Dermis blood vessel endothelial cell (primary cell): ENCODE results near the gene TMTC2. TPM values are rescaled to one million over a fixed set of nuclear protein-coding genes. Genes with fewer than 3 reads are reported as not detected.
A peak's percentile ranks its signal among the peaks of the same experiment; 100 is the strongest.

Source experiments
- DNase-seq: peaks from one replicate; pipeline ENCODE4 v3.0.0; 2010
- total RNA-seq: library from RNA; depleted of rRNA; stranded (reverse); fragments of >200 nt; gene quantifications from 2 replicates; pipeline ENCODE4 v1.2.3, GENCODE V29; 2014

The TMTC2 gene
- 13.0 and 17.9 TPM in 2 replicates for total RNA-seq

DNA sequence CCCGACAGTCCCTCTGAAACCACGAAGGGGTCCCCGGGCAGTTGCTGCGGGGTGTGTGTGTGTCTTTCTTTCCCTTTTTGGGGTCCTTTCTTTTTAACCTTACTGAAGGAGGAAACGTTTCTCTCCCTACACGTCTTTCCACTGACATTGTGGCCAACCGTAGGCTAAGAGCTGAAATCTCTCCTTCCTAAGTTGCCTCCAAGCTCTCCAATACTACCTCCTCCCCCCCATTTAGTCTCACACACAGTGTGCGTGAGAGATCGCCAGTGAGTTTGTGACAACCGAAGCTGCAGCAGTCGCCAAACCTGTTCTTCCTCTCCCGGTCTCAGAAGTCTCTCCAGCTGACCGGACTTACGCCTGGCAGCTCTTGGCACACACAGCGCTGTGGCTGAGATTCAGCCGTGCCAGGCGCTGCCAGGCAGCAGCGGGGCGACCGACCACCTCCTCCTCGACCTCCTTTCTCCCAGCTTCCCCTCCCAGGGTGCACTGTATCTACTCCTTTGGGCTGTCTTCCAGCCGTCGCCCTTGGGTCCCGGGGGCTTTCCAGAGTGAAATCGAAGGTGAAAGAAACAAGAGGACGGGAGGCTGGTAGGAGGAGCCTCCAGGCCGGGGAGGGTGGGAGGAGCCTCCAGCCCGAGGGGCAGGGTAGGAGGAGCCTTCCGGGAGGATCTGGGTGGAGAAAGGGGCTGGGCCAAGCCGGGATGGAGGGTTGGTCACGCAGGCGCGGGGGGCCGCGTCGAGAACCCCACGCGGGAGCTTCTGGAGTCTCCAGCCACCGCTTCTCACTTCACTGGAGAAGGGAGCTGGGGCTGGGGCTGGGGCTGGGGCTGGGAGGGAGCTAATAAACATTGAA lies at the start of gene TMTC2:
TSS of gene TMTC2 (plus strand) at position 739 of the 853 bp plus-strand sequence.
- DNase-seq: peak; percentile 90

- no peak for DNase-seq
Observed at GRCh38 chr12:82638324-82638723, 48.4 kb upstream of the TMTC2 start.

GRCh38 chr12:82644896-82645295 lies 41.8 kb upstream of the TMTC2 start:
- no peak for DNase-seq

DNA sequence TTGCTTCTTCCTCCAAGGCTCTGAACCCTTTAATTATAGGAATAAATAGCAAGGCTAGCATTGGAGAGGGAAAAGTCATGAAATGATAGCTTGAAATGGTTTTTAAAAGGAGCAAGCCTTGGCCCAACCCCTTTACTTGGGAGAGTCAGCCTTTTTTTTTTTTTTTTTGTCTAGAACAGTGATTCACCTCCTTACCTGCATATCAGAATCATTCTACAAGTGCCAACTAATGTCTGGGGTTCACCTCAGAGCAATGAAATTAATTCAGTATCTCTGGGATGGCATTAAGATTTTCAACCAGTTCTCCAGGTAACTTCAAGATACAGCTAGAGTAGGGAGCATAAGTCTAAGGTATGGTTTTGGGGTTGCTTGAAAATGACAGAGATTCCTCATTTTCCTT lies 41.3 kb upstream of the TMTC2 start:
- no peak for DNase-seq

GRCh38 chr12:82647853-82648252 lies 38.9 kb upstream of the TMTC2 start:
- DNase-seq: no peak

DNA sequence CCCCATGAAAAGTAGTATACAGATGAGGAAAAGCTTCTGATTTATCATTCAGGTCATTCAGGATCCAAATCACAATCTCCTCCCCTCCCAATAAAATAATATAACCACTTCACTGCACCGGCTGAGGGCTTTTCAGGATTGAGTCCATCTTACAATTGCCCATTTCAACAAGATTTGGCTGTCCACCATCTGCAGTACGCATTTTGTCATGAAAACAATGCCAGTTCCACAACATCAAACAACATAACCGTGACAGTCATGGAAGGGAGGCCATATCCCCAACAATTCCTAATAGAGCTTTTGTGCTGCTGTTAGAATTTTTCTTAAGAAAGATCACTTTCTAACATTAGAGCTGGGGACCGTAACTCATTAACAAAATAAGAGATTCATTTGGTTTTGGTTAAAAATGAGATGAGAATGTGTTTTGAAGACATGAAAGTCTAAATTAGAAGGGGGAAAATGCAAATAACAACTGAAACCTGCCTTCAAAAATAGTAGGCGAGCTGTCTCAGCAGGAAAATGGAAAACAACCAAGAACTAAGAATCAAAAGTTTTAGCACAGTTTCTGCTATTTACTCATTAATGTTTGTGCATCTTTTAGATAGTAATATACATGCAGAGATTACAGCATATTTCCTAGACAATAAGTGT lies 38.3 kb upstream of the TMTC2 start:
- no peak for DNase-seq

- peak; percentile 49 for DNase-seq
Observed at GRCh38 chr12:82650627-82651337, 35.9 kb upstream of the TMTC2 start.

GRCh38 chr12:82651489-82651888 lies 35.2 kb upstream of the TMTC2 start:
- no peak for DNase-seq

- no peak for DNase-seq
Observed at GRCh38 chr12:82652071-82652470, 34.6 kb upstream of the TMTC2 start.

DNA sequence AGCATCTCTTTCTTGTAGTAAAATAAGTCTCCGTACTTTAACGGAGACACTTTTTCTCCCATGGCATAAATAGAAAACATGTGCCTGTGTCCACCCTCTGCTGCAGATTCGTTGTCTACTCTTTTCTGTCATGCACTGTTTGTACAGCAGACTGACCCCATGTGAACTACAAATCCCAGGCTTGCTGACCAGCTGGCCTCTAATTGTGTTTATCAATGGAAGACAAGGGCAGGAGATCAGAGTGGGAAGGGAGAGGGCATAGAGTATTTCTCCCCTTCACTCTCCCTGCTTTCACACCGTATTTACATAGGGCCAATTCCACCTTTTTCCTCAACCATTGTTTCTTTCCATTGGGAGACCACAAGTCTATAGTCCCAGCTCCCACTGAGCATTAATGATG lies 31.0 kb upstream of the TMTC2 start:
- no peak for DNase-seq

- no peak for DNase-seq
Observed at GRCh38 chr12:82659343-82660207, 27.1 kb upstream of the TMTC2 start.

DNA sequence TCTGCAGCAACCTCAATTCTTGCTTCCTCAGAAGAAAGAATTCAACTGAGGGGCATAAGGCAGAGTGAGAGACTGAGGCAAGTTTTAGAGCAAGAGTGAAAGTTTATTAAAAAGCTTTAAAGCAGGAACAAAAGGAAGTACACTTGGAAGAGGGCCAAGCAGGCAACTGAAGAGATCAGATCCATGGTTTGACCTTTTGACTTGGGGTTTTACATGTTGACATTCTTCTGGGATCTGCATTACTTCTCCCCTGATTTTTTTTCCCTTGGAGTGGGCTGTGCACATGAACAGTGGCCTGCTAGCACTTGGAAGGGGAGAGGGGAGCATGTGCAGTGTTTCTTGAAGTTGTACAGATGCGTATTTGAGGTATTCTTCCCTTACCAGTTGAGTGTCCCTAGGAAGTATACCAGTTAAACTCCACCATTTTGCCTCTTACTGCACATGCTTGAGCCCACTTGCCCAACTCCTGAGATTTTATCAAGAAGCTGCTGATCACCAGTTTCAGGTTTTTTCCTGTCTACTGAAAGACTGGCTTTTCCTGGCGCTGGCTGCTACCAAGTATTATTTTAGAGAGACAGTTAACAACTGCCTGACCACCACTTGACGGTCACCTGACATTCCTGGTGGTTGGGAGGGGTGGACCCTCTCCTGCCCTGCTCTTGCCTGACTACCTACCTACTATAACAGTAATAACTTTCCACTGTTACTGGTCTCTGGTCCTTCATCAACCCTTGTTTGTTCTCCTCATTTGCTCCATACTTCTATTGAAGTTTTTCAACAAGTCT lies 26.0 kb upstream of the TMTC2 start:
- DNase-seq: no peak

DNA sequence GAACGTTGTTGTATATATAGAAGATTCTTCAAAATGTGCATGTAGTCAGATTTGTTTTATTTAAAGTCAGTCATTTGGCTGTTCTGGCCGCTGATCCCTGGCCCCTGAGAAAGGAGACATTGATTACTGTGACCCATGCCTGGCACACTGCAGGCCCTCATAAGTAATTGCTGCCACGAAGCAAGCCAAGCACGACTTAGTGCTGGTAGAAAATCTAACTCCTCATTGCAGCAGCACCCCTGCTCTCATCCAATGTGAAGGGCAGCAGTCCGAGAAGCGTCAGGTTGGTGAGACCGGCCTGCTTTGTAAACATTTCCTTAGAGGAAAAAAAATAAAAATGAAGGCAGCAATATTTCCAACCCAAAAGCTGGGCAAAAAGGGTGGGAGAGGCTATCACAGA lies 22.8 kb upstream of the TMTC2 start:
- no peak for DNase-seq

- DNase-seq: no peak
Observed at GRCh38 chr12:82665142-82665923, 21.4 kb upstream of the TMTC2 start.

- no peak for DNase-seq
Observed at GRCh38 chr12:82666830-82667229, 19.9 kb upstream of the TMTC2 start.

DNA sequence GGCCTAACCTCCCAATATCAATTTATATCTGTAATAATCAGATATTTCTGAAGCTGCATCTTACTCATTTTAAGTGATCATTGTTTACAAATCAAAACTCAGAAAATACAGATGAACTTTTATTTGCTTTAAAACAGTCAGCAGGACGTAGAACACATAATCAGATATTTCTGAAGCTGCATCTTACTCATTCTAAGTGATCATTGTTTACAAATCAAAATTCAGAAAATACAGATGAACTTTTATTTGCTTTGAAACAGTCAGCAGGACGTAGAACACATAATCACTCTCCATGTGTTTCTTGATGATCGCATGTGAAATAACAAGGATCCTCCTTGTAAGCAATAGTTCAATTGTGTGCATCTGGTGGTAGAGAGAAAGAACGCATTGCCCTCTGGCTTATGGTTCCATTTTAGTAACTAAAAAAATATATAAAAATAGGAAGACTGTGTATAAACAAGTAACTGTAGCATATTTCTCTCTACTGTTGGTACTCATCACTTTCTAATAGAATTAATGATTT lies 15.0 kb upstream of the TMTC2 start:
- DNase-seq: no peak

DNA sequence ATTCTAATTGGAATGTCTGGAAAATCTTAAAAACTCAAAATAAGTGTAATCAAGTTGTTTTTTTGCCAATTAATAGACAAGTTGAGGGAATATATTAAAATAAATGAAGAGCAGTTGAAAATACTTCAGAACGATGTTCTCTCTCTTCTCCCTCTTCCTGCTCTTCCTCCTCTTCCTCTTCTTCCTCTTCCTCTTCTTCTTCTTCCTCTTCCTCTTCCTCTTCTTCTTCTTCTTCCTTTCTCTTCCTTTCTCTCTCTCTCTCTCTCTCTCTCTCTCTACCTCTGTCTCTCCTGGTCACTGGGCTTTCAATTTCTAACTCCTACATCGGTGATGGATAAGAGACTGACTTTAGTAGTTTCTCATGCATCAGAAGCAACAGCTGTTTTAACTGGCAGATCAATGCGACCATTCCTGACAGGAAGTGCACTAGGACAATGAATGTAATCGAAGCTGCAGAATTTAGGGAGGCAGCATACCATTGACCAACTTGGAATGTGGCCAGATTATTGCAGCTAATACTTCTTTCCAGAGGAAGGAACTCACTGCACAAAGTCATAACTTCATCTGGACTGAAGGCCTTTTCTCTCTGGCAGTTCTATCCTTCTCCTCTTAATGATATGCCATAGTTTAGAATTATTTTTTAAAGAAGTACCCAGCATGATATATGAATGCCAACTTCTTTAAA lies 13.8 kb upstream of the TMTC2 start:
- DNase-seq: no peak

DNA sequence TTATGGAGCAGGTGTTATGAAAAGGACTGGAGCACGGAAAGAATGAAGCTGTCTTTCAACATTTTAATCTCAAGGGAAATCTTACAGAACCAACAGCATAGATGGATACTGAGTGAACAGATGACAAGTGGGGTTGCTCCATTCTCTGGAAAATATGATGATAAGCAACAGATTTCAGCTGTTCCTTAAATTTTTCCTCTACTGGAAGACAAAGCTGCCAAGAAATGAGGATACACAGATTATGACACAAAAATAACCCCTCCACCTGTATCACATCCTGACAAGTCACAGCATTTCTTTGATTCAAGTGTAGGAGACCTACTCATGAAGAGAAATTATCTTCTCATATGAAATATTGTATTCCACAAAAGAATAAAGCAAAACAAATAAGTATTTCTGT lies 13.0 kb upstream of the TMTC2 start:
- no peak for DNase-seq

- DNase-seq: no peak
Observed at GRCh38 chr12:82675246-82675645, 11.5 kb upstream of the TMTC2 start.

DNA sequence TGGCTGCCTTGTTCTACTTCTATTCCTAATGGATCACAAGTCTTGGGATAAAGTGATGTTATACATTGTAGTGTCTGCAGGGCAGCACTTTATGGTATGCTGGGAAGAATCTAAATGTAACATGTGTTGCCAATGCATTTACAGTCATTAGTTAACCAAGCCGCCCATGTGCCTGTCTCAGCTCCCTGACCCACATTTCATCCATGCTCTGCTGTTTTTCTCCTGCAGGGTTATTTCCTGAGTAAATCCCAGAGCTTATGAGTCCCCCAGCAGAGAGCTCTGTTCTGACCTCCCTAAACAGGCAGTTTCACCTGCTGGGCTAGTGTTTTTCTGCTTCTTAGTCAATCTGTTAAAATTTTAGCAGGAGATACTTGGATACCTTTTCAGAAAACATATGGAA lies 4.4 kb upstream of the TMTC2 start:
- no peak for DNase-seq
